HG02763 (cell line): ENCODE data around the gene COL27A1.

Experiments
- ATAC-seq: cut with Tn5 transposase; IDR thresholded peaks from one replicate; pipeline ENCODE4 v1.9.1; 2021; ENCODE audit warnings: mild to moderate bottlenecking, moderate library complexity; ENCODE audit not compliant: unreplicated experiment

The COL27A1 gene

DNA sequence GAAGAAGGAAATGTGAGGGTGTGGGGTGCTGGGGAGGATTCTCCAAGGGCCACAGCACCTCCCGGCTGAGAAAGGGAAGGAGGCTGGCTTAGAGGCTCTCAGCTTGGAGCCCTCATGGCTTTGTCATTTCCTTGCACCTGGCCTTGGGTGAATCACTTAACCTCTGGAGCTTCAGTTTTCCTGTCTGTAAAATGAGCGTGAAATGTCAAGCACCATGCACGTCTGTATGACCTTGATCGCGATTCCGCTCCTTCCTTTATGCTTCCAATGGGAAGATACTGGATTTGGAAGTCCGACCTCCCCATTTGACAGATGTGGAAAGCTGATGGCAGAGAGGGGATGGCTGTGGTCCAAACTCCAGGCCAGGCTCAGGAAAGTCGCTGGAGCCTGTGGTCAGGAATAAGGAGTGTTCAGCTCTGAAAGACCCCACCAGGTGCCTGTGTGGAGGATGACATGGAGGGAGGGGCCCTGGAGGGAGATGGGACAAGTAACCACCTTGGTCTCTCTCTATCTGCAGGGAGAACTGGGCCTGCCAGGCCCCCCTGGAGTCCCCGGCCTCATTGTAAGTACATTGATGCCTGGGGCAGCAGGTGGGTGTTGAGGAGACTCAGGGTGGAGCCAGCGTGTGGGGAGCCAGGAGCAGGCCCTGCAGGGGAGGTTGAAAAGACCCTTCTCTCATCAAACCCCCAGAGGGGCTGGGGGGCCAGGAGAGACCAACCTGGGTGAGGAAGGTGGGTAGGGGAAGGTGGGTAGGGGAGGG lies 66.5 kb downstream of the COL27A1 start:
- no peak for ATAC-seq

DNA sequence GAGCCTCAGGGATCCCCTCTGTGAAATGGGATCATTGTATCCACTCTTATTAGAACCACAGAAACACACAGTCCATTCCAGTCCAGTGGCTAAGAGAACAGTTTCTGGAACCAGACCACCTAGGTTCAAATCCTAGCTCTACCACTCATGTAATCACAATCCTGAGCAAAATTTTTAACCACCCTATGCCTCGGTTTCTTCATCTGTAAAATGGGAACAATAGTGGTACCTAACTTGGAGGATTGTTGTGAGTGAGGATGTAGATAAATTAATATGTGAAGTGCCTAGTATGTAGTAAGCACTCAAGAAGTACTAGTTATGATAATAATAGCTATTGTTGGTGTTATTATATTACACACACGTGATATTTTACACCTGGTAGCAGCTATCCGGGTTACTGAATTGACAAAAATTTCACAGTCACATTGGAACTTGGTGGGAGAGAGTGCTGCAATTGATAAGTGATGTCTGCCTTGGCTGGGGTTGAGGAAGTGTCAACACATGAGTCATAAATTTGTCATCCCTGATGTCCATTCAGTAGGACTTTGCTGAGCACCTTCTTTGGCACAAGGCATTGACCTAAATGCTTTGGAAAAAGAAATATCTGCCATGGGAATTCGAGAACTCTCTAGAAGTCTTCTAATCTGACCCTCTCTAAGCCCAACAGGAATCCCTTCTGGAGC lies 68.4 kb downstream of the COL27A1 start:
- ATAC-seq = no peak

DNA sequence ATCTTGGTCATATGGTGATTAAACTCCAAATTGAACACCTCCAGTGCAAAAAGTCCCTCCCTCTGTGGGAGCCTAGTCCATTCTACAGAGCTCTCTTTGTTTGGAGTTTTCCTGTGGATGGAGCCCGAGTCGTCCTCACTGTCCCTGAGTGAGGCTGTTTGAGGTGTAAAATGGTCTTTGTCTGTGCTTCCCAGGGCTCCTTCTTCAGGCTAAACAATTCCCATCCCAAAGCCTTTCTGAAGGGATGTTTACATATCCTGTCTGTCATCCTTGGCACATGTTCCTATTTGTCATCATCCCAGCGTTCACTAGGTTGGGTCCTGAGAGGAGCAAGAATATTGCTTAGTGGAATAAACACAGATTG lies 68.9 kb downstream of the COL27A1 start:
- no peak for ATAC-seq

- ATAC-seq = no peak
These were observed 70.3 kb downstream of the COL27A1 start for GRCh38 chr9:114225561-114226212.

DNA sequence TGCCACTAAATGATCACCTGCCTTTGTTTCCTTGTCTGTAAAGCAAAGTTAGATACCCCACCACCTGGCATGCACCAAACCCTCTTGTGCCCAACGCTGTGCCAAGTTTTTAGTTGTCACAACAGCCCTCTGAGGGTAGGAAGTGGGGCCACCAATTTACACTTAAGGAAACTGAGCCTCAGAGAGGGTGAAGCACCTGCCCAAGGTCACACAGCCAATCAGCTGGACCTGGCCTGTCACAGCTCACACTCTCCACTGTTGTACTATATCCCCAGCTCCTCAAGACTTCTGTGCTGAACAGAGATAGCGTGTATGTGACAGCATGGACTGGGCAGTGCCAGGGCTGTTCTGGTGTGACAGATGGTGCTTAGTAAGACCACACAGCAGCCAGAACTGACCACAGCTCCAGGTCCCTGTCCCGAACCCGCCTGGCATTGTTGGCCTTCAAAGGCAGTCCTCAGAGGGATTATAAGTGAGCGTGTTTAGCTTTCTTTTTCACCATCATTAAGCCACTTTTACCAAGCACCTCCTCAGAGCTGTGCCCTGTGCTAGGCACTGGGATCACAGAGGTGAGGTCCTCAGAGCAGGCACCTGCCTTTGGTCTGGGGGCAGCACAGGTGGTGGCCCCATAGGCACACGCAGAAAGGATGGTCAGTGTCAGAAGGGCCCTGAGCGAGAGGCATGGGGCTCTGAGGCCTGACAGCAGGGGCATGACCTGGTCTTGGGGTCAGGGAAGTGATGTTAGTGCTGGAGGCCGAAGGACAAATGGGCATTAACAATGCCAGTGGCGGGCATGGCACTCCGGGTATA lies 71.1 kb downstream of the COL27A1 start:
- ATAC-seq = no peak

DNA sequence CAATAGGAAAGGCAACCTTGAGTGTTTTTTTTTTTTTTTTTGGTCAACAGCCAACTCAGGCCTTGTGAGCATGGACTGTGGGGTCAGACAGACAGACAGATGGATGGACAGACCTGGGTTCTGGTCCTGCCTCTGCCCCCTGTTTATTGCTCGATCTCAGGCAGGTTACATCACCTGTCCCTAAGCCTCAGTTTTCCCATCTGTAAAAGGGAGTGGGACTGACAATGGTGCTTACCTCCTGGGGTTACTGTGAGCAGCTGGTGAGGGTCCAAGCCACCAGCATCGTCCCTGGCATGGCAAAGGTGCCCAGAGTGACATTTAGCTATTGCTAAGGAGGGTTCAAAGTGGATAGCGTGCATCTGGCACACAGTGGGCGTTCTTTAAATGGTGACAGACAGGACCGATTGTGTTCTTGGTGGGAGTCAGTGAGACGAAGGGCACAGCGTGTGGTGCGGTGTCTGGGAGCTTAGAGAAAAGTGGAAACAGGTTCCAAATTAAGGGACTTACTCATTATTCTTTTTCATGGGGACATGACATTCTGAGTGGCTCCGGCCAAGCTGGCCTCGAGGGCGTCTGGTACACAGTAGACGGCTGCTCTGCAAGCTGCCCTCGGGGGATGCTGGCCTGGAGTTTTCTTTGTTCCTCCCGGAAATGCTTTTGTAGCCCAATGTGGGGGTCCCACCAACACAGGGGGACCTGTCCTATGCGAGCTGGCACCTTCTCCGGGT lies 72.1 kb downstream of the COL27A1 start:
- ATAC-seq = no peak

GRCh38 chr9:114228016-114228808 lies 72.9 kb downstream of the COL27A1 start:
- no peak for ATAC-seq

GRCh38 chr9:114229295-114229694 lies 74.0 kb downstream of the COL27A1 start:
- ATAC-seq = no peak

DNA sequence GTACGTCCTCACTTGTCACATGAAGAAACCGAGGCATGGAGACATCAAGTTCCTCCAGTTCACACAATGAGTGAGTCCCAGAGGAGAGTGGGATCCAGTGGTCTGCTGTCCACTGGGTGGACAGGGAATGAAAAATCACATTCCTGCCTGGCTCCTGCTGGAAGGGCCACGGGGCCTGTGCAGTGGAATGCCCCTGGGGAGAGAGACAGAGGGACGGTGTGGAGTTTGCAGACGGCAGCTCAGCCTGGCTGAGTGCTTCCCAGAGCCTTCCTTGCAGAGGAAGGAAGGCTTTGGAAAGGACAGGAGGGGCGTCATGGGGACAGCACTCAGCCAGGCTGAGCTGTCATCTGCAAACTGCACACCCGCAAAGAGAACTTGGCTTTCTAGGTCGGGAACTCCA lies 74.7 kb downstream of the COL27A1 start:
- no peak for ATAC-seq

GRCh38 chr9:114231273-114231672 lies 75.9 kb downstream of the COL27A1 start:
- ATAC-seq = no peak

- no peak for ATAC-seq
These were observed 76.5 kb downstream of the COL27A1 start for GRCh38 chr9:114231719-114232449.

DNA sequence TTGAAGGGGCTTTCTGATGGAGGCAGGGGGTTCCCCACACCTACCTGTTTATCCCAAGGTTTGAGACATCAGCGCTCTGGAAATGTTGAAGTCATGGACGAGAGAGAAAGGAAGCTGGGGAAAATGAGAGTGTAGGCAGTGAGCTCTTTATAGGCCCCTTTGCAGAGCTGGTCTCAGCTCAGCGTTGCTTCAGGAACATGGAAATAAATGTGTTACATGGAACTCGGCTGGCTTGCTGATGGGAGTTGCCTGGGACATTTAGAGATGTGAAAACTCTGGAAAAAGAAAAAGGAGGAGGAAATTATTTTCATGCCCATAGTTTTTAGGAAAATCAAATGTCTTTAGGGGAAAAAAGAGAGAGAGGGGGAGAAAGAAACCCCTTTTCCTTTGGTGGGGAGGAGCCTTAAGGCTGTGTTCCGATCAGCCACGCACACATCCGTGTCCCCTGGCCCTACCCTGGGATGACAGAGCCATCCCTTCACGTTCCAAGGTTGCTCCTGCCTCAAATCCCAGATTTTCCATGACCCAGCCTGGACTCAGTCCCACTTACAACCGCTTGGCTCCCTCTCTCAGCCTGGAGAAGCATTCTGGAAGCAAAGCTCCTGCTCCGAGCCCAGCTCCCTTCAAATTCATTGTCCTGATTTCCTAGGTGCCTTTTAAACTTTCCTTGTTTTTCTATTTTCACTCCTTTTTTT lies 78.3 kb downstream of the COL27A1 start:
- ATAC-seq = no peak

- no peak for ATAC-seq
These were observed 79.8 kb downstream of the COL27A1 start for GRCh38 chr9:114235033-114235661.

- ATAC-seq = no peak
These were observed 81.2 kb downstream of the COL27A1 start for GRCh38 chr9:114236391-114237138.

GRCh38 chr9:114237247-114237646 lies 81.9 kb downstream of the COL27A1 start:
- no peak for ATAC-seq

GRCh38 chr9:114237781-114238180 lies 82.4 kb downstream of the COL27A1 start:
- no peak for ATAC-seq

GRCh38 chr9:114238472-114238871 lies 83.1 kb downstream of the COL27A1 start:
- ATAC-seq = no peak
